Keratinocyte (primary cell): ENCODE data around the gene SUFU. TPM values are rescaled to one million over a fixed set of nuclear protein-coding genes. Genes with fewer than 3 reads are reported as not detected.

ENCODE experiments used
- DNase-seq: peaks from one replicate; pipeline ENCODE4 v3.0.0-alpha.2; 2011; ENCODE audit warnings: low read depth, missing footprints, low spot score
- FAIRE-seq: peaks from 2 replicates; lab custom pipeline; 2011; peaks lifted over from hg19 to GRCh38; lab: Jason Lieb, UNC
- H2AFZ ChIP-seq: 2 replicates; pipeline ENCODE4 v1.6.0; 2012; ENCODE audit warnings: low read length, control low read depth, inconsistent platforms; ENCODE audit not compliant: control insufficient read depth
- H3K27ac ChIP-seq: 2 replicates; pipeline ENCODE4 v1.5.1; 2011; ENCODE audit warnings: low read length; ENCODE audit not compliant: control insufficient read depth, insufficient read depth
- H3K27me3 ChIP-seq: 3 replicates; pipeline ENCODE4 v1.6.0; 2011; ENCODE audit warnings: low read length; ENCODE audit not compliant: control insufficient read depth, insufficient read depth; ENCODE audit errors: extremely low read depth
- H3K36me3 ChIP-seq, 2 experiments: 2 replicates in 1 of 2; 3 replicates in 1 of 2; pipeline ENCODE4 v1.5.1; 2011; ENCODE audit warnings: low read length in 2 of 2, mild to moderate bottlenecking in 1 of 2; ENCODE audit not compliant: control insufficient read depth in 2 of 2, insufficient read depth in 2 of 2; ENCODE audit errors: extremely low read depth in 1 of 2
- H3K4me1 ChIP-seq: 3 replicates; pipeline ENCODE4 v1.5.1; 2011; ENCODE audit warnings: low read length; ENCODE audit not compliant: control insufficient read depth, insufficient read depth; ENCODE audit errors: extremely low read depth
- H3K4me2 ChIP-seq: 3 replicates; pipeline ENCODE4 v1.6.0; 2011; ENCODE audit warnings: low read depth, low read length; ENCODE audit not compliant: control insufficient read depth, insufficient read depth; ENCODE audit errors: extremely low read depth
- H3K4me3 ChIP-seq, 3 experiments: fragments of 200-600 bp in 1 of 3; sonication (generic) in 1 of 3; 2 replicates in 2 of 3; 3 replicates in 1 of 3; pipeline ENCODE4 v1.5.1; 2011 to 2016; ENCODE audit warnings: low read length in 3 of 3, mild to moderate bottlenecking in 3 of 3, control low read depth in 2 of 3, inconsistent platforms in 1 of 3, low read depth in 1 of 3, mixed read lengths in 1 of 3, mixed run types in 1 of 3, moderate library complexity in 1 of 3; ENCODE audit not compliant: control insufficient read depth in 2 of 3, insufficient read depth in 2 of 3; ENCODE audit errors: extremely low read depth in 1 of 3
- H3K79me2 ChIP-seq: 2 replicates; pipeline ENCODE4 v1.6.0; 2012; ENCODE audit warnings: low read length; ENCODE audit not compliant: control insufficient read depth, insufficient read depth
- H3K9ac ChIP-seq: 3 replicates; pipeline ENCODE4 v1.6.0; 2011; ENCODE audit warnings: low read length; ENCODE audit not compliant: control insufficient read depth, insufficient read depth; ENCODE audit errors: extremely low read depth
- H3K9me1 ChIP-seq: 3 replicates; pipeline ENCODE4 v1.6.0; 2011; ENCODE audit warnings: low read length; ENCODE audit not compliant: control insufficient read depth, insufficient read depth; ENCODE audit errors: extremely low read depth
- H3K9me3 ChIP-seq: 2 replicates; pipeline ENCODE4 v1.5.1; 2012; ENCODE audit warnings: low read depth, low read length; ENCODE audit not compliant: control insufficient read depth
- H4K20me1 ChIP-seq: 3 replicates; pipeline ENCODE4 v1.6.0; 2011; ENCODE audit warnings: low read length; ENCODE audit not compliant: control insufficient read depth, insufficient read depth; ENCODE audit errors: extremely low read depth
- EZH2 ChIP-seq: IDR thresholded peaks from one replicate; pipeline ENCODE4 v1.6.1; 2012; ENCODE audit warnings: inconsistent platforms, mild to moderate bottlenecking, low read length, moderate library complexity
- dilution Hi-C: fragments of 300-500 bp; cut with MboI; formaldehyde crosslinking; loops from one replicate; pipeline ENCODE4 v1.7.0; 2020; ENCODE audit warnings: low sequenced_read_pairs; ENCODE audit not compliant: extremely low pct_ligation_motif_present
- polyA plus RNA-seq, 5 experiments: library from polyadenylated mRNA; depleted of rRNA in 3 of 5; stranded (reverse) in 3 of 5; stranded (forward) in 1 of 5; unstranded in 1 of 5; fragments of >200 nt; gene quantifications; 1 replicate in 1 of 5; 2 replicates in 3 of 5; 3 replicates in 1 of 5; pipeline versions ENCODE4 v1.2.1 to v1.2.3, GENCODE V29; 2011 to 2012; ENCODE audit warnings: missing spikeins in 2 of 5, low read depth in 1 of 5, low replicate concordance in 1 of 5
- TF ChIP-seq, protein P1 (sequence below), 3 experiments: IDR thresholded peaks in 1 of 3; conservative IDR thresholded peaks in 1 of 3; optimal IDR thresholded peaks in 1 of 3; 2 replicates in 2 of 3; 3 replicates in 1 of 3; pipeline versions ENCODE3 to v1.5.1; 2011; ENCODE audit warnings: low read length in 3 of 3, mild to moderate bottlenecking in 3 of 3, moderate library complexity in 2 of 3, control low read depth in 1 of 3, inconsistent platforms in 1 of 3; ENCODE audit not compliant: insufficient read depth in 2 of 3; ENCODE audit errors: extremely low read depth in 1 of 3

The SUFU gene
- polyA plus RNA-seq, 1 donor (not counting 4 experiments of a cell fraction or from before 2014, with no cell fraction given): 3.7 TPM

DNA sequence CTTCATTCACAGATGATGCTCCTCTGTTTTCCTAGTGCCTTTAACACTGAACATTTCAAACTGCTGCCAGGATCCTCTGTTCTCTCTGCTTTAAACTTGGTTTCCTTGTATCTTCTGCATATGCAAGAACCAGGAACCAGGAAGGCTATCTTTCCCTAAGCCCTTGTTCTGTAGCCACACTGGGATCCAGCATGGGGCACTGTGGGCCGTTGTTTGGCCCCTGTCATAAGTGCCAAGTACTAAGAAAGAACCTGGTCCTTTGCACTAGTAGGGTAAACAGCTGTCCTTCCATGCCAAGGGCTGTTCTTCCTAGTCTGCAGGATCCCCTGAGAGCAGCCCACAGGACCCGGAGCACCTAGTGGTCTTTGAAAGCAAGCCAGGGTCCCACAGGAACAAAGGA lies 91.5 kb downstream of the SUFU start:
- H3K27me3 ChIP-seq: no peaks in the 10 kb centered on the region
- no peak overlapping the region for H3K27ac ChIP-seq
- FAIRE-seq: no peak
- H3K79me2 ChIP-seq: no peaks in the 10 kb centered on the region
- no peak overlapping the region for H3K9ac ChIP-seq
- H3K9me1 ChIP-seq: no peaks in the 10 kb centered on the region
- no peaks in the 10 kb centered on the region for H3K4me1 ChIP-seq
- no peak for DNase-seq
- TF ChIP-seq, protein P1, sequence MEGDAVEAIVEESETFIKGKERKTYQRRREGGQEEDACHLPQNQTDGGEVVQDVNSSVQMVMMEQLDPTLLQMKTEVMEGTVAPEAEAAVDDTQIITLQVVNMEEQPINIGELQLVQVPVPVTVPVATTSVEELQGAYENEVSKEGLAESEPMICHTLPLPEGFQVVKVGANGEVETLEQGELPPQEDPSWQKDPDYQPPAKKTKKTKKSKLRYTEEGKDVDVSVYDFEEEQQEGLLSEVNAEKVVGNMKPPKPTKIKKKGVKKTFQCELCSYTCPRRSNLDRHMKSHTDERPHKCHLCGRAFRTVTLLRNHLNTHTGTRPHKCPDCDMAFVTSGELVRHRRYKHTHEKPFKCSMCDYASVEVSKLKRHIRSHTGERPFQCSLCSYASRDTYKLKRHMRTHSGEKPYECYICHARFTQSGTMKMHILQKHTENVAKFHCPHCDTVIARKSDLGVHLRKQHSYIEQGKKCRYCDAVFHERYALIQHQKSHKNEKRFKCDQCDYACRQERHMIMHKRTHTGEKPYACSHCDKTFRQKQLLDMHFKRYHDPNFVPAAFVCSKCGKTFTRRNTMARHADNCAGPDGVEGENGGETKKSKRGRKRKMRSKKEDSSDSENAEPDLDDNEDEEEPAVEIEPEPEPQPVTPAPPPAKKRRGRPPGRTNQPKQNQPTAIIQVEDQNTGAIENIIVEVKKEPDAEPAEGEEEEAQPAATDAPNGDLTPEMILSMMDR (optimal IDR thresholded peaks at IDR 0.05 in 1 of 3, IDR thresholded peaks at IDR 0.05 in 1 of 3, conservative IDR thresholded peaks at IDR 0.05 in 1 of 3; ENCODE audit: extremely low read depth in 1 of 3, insufficient read depth in 2 of 3, low read length in 3 of 3): no peak
- no peak for TF ChIP-seq EZH2
- peaks cover 10 to 11% of the 10 kb centered on the region in 2 experiments for H3K36me3 ChIP-seq
- H2AFZ ChIP-seq: no peak overlapping the region
- no peak overlapping the region for H3K4me2 ChIP-seq
- H3K4me3 ChIP-seq: no peak overlapping the region
- dilution Hi-C loops: no loop called here
- no peaks in the 10 kb centered on the region for H4K20me1 ChIP-seq
- no peaks in the 10 kb centered on the region for H3K9me3 ChIP-seq

DNA sequence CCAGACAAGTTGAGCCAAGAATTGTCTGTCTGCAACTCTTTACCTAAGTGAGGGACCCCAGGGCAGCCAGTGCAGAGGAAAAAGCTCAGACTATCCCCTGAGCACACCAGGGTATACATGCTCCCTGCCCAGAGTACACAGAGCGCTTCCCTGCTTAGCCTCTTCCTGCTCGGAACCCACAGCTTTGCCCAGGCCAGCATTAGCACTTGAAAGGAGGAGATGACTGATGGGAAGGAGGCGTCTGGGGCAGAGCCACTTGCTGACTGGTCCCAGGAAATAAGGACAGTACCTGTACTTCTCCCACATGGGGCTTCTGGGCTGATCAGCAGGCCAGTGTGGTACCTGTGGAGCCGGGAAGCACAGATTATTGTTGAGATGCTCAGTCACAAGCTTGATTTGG lies 92.1 kb downstream of the SUFU start:
- TF ChIP-seq, protein P1 (optimal IDR thresholded peaks at IDR 0.05 in 1 of 3, IDR thresholded peaks at IDR 0.05 in 1 of 3, conservative IDR thresholded peaks at IDR 0.05 in 1 of 3; ENCODE audit: extremely low read depth in 1 of 3, insufficient read depth in 2 of 3, low read length in 3 of 3): no peak
- TF ChIP-seq EZH2: no peak
- no peak overlapping the region for H3K4me2 ChIP-seq
- no peaks in the 10 kb centered on the region for H4K20me1 ChIP-seq
- peaks cover 10 to 14% of the 10 kb centered on the region in 2 experiments for H3K36me3 ChIP-seq
- H3K27me3 ChIP-seq: no peaks in the 10 kb centered on the region
- FAIRE-seq (no peak), DNase-seq (no peak)
- no peak overlapping the region for H3K9ac ChIP-seq
- H3K4me1 ChIP-seq: no peaks in the 10 kb centered on the region
- no peak overlapping the region for H3K27ac ChIP-seq
- dilution Hi-C loops: no loop called here
- no peak overlapping the region for H2AFZ ChIP-seq
- no peaks in the 10 kb centered on the region for H3K79me2 ChIP-seq
- no peaks in the 10 kb centered on the region for H3K9me3 ChIP-seq
- H3K4me3 ChIP-seq: no peak overlapping the region
- no peaks in the 10 kb centered on the region for H3K9me1 ChIP-seq
